HEK293 (cell line): ENCODE results near the gene BCL7A.

ENCODE experiments used
- CTCF ChIA-PET: fragments of 350-600 bp; formaldehyde crosslinking; extraction: SDS; loops from one replicate; lab custom pipeline; 2021; ENCODE audit warnings: antibody characterized with exemption; lab: Yijun Ruan, JAX
- POLR2A ChIA-PET: fragments of 300-600 bp; formaldehyde crosslinking; extraction: SDS; loops from one replicate; lab custom pipeline; 2020; ENCODE audit warnings: antibody characterized with exemption, inconsistent platforms; lab: Yijun Ruan, JAX
- H3K27ac ChIP-seq: fragments of 200-500 bp; sonication (Bioruptor generic); 2 replicates; pipeline ENCODE4 v1.5.1; 2014; ENCODE audit warnings: low read depth, low read length, control low read depth, inconsistent platforms; ENCODE audit errors: extremely low read depth
- H3K36me3 ChIP-seq, 2 experiments: fragments of 200-500 bp in 1 of 2; sonication (Bioruptor generic) in 1 of 2; 1 replicate in 1 of 2; 2 replicates in 1 of 2; pipeline ENCODE4 v1.5.1; 2014 to 2017; ENCODE audit warnings: inconsistent platforms in 2 of 2, low read length in 2 of 2; ENCODE audit not compliant: control insufficient read depth in 2 of 2, insufficient read depth in 1 of 2
- H3K4me1 ChIP-seq: fragments of 200-500 bp; sonication (Bioruptor generic); 2 replicates; pipeline ENCODE4 v1.5.1; 2014; ENCODE audit warnings: mild to moderate bottlenecking, low read length, inconsistent platforms; ENCODE audit not compliant: control insufficient read depth, insufficient read depth
- H3K4me3 ChIP-seq: 2 replicates; pipeline ENCODE4 v1.5.1; 2011; ENCODE audit warnings: low read depth, mild to moderate bottlenecking, control low read depth, low read length, moderate library complexity
- H3K9me3 ChIP-seq: fragments of 200-500 bp; sonication (Bioruptor generic); 2 replicates; pipeline ENCODE4 v1.5.1; 2014; ENCODE audit warnings: low read depth, low read length, inconsistent platforms; ENCODE audit not compliant: control insufficient read depth, insufficient read depth
- FEZF1 ChIP-seq: fragments of 450-650 bp; formaldehyde crosslinking; IDR thresholded peaks from 2 replicates; pipeline ENCODE4 v1.5.1; 2016; ENCODE audit warnings: missing biosample characterization, missing genetic modification characterization
- GFI1B ChIP-seq: fragments of 450-650 bp; formaldehyde crosslinking; IDR thresholded peaks from 2 replicates; pipeline ENCODE4 v1.5.1; 2016; ENCODE audit warnings: missing biosample characterization, missing genetic modification characterization
- IKZF3 ChIP-seq: fragments of 450-650 bp; IDR thresholded peaks from 2 replicates; pipeline ENCODE4 v1.5.0; 2018; ENCODE audit warnings: missing biosample characterization, mild to moderate bottlenecking, missing genetic modification characterization, moderate library complexity
- KLF10 ChIP-seq: fragments of 450-650 bp; IDR thresholded peaks from 2 replicates; pipeline ENCODE4 v1.5.1; 2018; ENCODE audit warnings: missing biosample characterization, mild to moderate bottlenecking, missing genetic modification characterization
- MZF1 ChIP-seq: fragments of 450-650 bp; formaldehyde crosslinking; IDR thresholded peaks from 2 replicates; pipeline ENCODE4 v1.5.1; 2017; ENCODE audit warnings: missing biosample characterization, missing genetic modification characterization, borderline replicate concordance
- OSR2 ChIP-seq: fragments of 450-650 bp; formaldehyde crosslinking; IDR thresholded peaks from 2 replicates; pipeline ENCODE4 v1.5.1; 2016; ENCODE audit warnings: missing biosample characterization, missing genetic modification characterization
- PRDM10 ChIP-seq: fragments of 450-650 bp; formaldehyde crosslinking; IDR thresholded peaks from 2 replicates; pipeline ENCODE4 v1.5.1; 2016; ENCODE audit warnings: missing biosample characterization, missing genetic modification characterization
- SCRT1 ChIP-seq: fragments of 450-650 bp; formaldehyde crosslinking; IDR thresholded peaks from 2 replicates; pipeline ENCODE4 v1.5.1; 2016; ENCODE audit warnings: missing biosample characterization, missing genetic modification characterization, borderline replicate concordance
- TCF7L2 ChIP-seq: IDR thresholded peaks from 2 replicates; pipeline ENCODE4 v1.6.1; 2011; ENCODE audit warnings: low read depth, mild to moderate bottlenecking, inconsistent platforms, low read length, moderate library complexity, borderline replicate concordance
- TRIM28 ChIP-seq: IDR thresholded peaks from 2 replicates; pipeline ENCODE4 v1.6.1; 2011; ENCODE audit warnings: low read length, control low read depth, borderline replicate concordance
- ZBTB17 ChIP-seq: fragments of 450-650 bp; formaldehyde crosslinking; IDR thresholded peaks from 2 replicates; pipeline ENCODE4 v1.5.1; 2016; ENCODE audit warnings: missing biosample characterization, missing genetic modification characterization
- ZBTB20 ChIP-seq: fragments of 450-650 bp; formaldehyde crosslinking; IDR thresholded peaks from 2 replicates; pipeline ENCODE4 v1.5.1; 2016; ENCODE audit warnings: missing biosample characterization, missing genetic modification characterization
- ZEB2 ChIP-seq: fragments of 450-650 bp; formaldehyde crosslinking; IDR thresholded peaks from 2 replicates; pipeline ENCODE4 v1.5.1; 2016; ENCODE audit warnings: missing biosample characterization, missing genetic modification characterization
- ZFHX2 ChIP-seq: fragments of 450-650 bp; formaldehyde crosslinking; conservative IDR thresholded peaks from 2 replicates; pipeline ENCODE4 v1.5.1; 2016; ENCODE audit warnings: missing biosample characterization, missing genetic modification characterization
- ZIC2 ChIP-seq: fragments of 450-650 bp; formaldehyde crosslinking; IDR thresholded peaks from 2 replicates; pipeline ENCODE4 v1.5.1; 2016; ENCODE audit warnings: missing biosample characterization, missing genetic modification characterization
- ZNF10 ChIP-seq: fragments of 450-650 bp; formaldehyde crosslinking; IDR thresholded peaks from 2 replicates; pipeline ENCODE4 v1.5.1; 2017; ENCODE audit warnings: missing biosample characterization, missing genetic modification characterization
- ZNF133 ChIP-seq: fragments of 450-650 bp; formaldehyde crosslinking; IDR thresholded peaks from 2 replicates; pipeline ENCODE4 v1.5.1; 2016; ENCODE audit warnings: missing biosample characterization, missing genetic modification characterization
- ZNF335 ChIP-seq: fragments of 450-650 bp; formaldehyde crosslinking; conservative IDR thresholded peaks from 2 replicates; pipeline ENCODE4 v1.5.1; 2016; ENCODE audit warnings: missing biosample characterization, missing genetic modification characterization
- ZNF366 ChIP-seq: fragments of 450-650 bp; formaldehyde crosslinking; conservative IDR thresholded peaks from 2 replicates; pipeline ENCODE4 v1.5.1; 2016; ENCODE audit warnings: missing biosample characterization, missing genetic modification characterization
- ZNF529 ChIP-seq: fragments of 450-650 bp; formaldehyde crosslinking; IDR thresholded peaks from 2 replicates; pipeline ENCODE4 v1.5.1; 2017; ENCODE audit warnings: missing genetic modification characterization, missing biosample characterization; ENCODE audit not compliant: insufficient replicate concordance
- ZNF561 ChIP-seq: fragments of 450-650 bp; IDR thresholded peaks from 2 replicates; pipeline ENCODE4 v1.5.1; 2018; ENCODE audit warnings: missing biosample characterization, missing genetic modification characterization, borderline replicate concordance
- ZNF596 ChIP-seq: fragments of 450-650 bp; IDR thresholded peaks from 2 replicates; pipeline ENCODE4 v1.5.0; 2018; ENCODE audit warnings: missing biosample characterization, mild to moderate bottlenecking, missing genetic modification characterization, moderate library complexity
- ZNF600 ChIP-seq: fragments of 450-650 bp; formaldehyde crosslinking; IDR thresholded peaks from 2 replicates; pipeline ENCODE4 v1.5.1; 2016; ENCODE audit warnings: missing biosample characterization, missing genetic modification characterization
- ZNF629 ChIP-seq: fragments of 450-650 bp; formaldehyde crosslinking; IDR thresholded peaks from 2 replicates; pipeline ENCODE4 v1.5.1; 2017; ENCODE audit warnings: missing biosample characterization, missing genetic modification characterization
- ZNF692 ChIP-seq: fragments of 450-650 bp; formaldehyde crosslinking; IDR thresholded peaks from 2 replicates; pipeline ENCODE4 v1.5.1; 2016; ENCODE audit warnings: missing biosample characterization, missing genetic modification characterization
- ZNF791 ChIP-seq: fragments of 450-650 bp; formaldehyde crosslinking; IDR thresholded peaks from 2 replicates; pipeline ENCODE4 v1.5.1; 2016; ENCODE audit warnings: missing biosample characterization, missing genetic modification characterization
- TF ChIP-seq, protein P1 (sequence below): fragments of 450-650 bp; formaldehyde crosslinking; IDR thresholded peaks from 2 replicates; pipeline ENCODE4 v1.5.1; 2017; ENCODE audit warnings: missing biosample characterization, missing genetic modification characterization

Gene BCL7A

DNA sequence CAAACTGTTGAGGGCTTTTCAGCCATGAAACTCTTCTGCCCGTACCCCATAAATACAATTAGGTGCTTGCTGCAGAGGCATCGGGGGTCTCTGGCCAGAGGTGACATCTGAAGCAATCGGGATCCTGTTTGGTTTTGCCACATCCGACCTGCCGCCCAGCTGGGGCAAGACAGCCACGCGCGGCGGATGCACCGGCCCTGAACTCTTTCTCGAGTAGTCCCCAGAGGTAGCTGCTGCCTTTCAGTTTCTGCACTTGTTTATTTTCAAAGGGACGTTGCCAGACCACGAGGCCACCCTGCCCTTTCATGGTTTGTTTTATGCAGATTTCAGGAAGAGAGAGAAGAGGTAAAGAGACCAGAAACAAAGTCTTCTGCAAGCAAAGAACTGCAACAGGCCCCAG lies 46.3 kb downstream of the BCL7A start:
- TF ChIP-seq ZNF529 (tag by site-specific recombination) = no peak
- no peak for TF ChIP-seq KLF10 (tag by site-specific recombination)
- TF ChIP-seq FEZF1 (tag by site-specific recombination) = peak; percentile 87
- Histone ChIP-seq H3K4me3 (no peak overlapping the region), H3K9me3 (no peaks in the 10 kb centered on the region), H3K27ac (0 out of 2 replicates have a peak overlapping the region, but pooled peaks have one; percentile 3), H3K4me1 (peaks cover 25% of the 10 kb centered on the region), H3K36me3 (peaks cover 0 to 12% of the 10 kb centered on the region in 2 experiments; a peak in 1 of 3 replicates)
- CTCF ChIA-PET = interaction anchor here (1.1 kb wide), 1 partner anchor 123 kb away, joined by 3 read pairs; no protein-coding TSS in a partner anchor
- POLR2A ChIA-PET = no interaction called here

GRCh38 chr12:122072031-122072970 lies 50.6 kb downstream of the BCL7A start:
- Histone ChIP-seq H3K36me3 (peaks cover 0 to 7% of the 10 kb centered on the region in 2 experiments; a peak in 1 of 3 replicates), H3K9me3 (no peaks in the 10 kb centered on the region), H3K4me1 (peaks cover 9% of the 10 kb centered on the region), H3K27ac (peak overlapping the region; percentile 62), H3K4me3 (no peak overlapping the region; the same call in 1 of the 2 replicates)
- CTCF ChIA-PET = interaction anchor here (0.6 to 2.8 kb wide), 9 partner anchors 9 to 681 kb away, joined by 3 to 12 read pairs (median 4); partner anchors contain the start of genes CFAP251 and DENR
- POLR2A ChIA-PET = interaction anchor here (0.6 to 1.5 kb wide), 4 partner anchors 8 to 69 kb away, joined by 3 to 5 read pairs (median 4); no protein-coding TSS in a partner anchor
- 0 out of 2 replicates have a peak, but pooled peaks have one; percentile 33 for TF ChIP-seq ZNF629
- TF ChIP-seq ZNF561 (tag by site-specific recombination) = peak; percentile 65; the same call in 1 of the 2 replicates
- no peak for TF ChIP-seq ZNF133 (tag by site-specific recombination)
- peak; percentile 82 for TF ChIP-seq OSR2
- TF ChIP-seq, protein P1, sequence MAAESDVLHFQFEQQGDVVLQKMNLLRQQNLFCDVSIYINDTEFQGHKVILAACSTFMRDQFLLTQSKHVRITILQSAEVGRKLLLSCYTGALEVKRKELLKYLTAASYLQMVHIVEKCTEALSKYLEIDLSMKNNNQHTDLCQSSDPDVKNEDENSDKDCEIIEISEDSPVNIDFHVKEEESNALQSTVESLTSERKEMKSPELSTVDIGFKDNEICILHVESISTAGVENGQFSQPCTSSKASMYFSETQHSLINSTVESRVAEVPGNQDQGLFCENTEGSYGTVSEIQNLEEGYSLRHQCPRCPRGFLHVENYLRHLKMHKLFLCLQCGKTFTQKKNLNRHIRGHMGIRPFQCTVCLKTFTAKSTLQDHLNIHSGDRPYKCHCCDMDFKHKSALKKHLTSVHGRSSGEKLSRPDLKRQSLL = peak; percentile 92
- TF ChIP-seq ZNF596 (tag by site-specific recombination) = peak; percentile 92
- TF ChIP-seq ZNF335 (tag by site-specific recombination) = peak; percentile 78
- TF ChIP-seq ZNF600 (tag by site-specific recombination) = 0 out of 2 replicates have a peak, but pooled peaks have one; percentile 9
- peak; percentile 84 for TF ChIP-seq ZFHX2 (tag by site-specific recombination)
- peak; percentile 94 for TF ChIP-seq ZBTB17 (tag by site-specific recombination)
- TF ChIP-seq ZEB2 (tag by site-specific recombination) = peak; percentile 47; the same call in 1 of the 2 replicates
- no peak for TF ChIP-seq ZNF791 (tag by site-specific recombination)
- TF ChIP-seq TRIM28 = 0 out of 2 replicates have a peak, but pooled peaks have one; percentile 13
- no peak for TF ChIP-seq ZNF10
- TF ChIP-seq SCRT1 (tag by site-specific recombination) = peak; percentile 91
- TF ChIP-seq IKZF3 = 0 out of 2 replicates have a peak, but pooled peaks have one; percentile 60
- TF ChIP-seq GFI1B = 0 out of 2 replicates have a peak, but pooled peaks have one; percentile 11
- peak; percentile 99 for TF ChIP-seq ZIC2 (tag by site-specific recombination)
- peak; percentile 45; the same call in 1 of the 2 replicates for TF ChIP-seq ZNF692 (tag by site-specific recombination)
- 0 out of 2 replicates have a peak, but pooled peaks have one; percentile 17 for TF ChIP-seq ZBTB20 (tag by site-specific recombination)
- peak; percentile 100 for TF ChIP-seq FEZF1 (tag by site-specific recombination)
- peak; percentile 41; the same call in 1 of the 2 replicates for TF ChIP-seq ZNF366 (tag by site-specific recombination)
- 0 out of 2 replicates have a peak, but pooled peaks have one; percentile 37 for TF ChIP-seq MZF1 (tag by site-specific recombination)
- TF ChIP-seq PRDM10 (tag by site-specific recombination) = peak; percentile 54
- TF ChIP-seq TCF7L2 = peak; percentile 56; the same call in 1 of the 2 replicates
